Activated naive CD4-positive, alpha-beta T cell treated with Interleukin-2 at 50 U/mL for 16 hours (primary cell): ENCODE results near the gene ELMO1.
A peak's percentile ranks its signal among the peaks of the same experiment; 100 is the strongest.

ENCODE experiments used
- DNase-seq: peaks from one replicate; pipeline ENCODE4 v3.0.0-alpha.2; 2020

The ELMO1 gene

GRCh38 chr7:37076668-37077067 lies 372.0 kb downstream of the ELMO1 start:
- no peak for DNase-seq

GRCh38 chr7:37074370-37074769 lies 374.3 kb downstream of the ELMO1 start:
- no peak for DNase-seq

GRCh38 chr7:37071124-37071523 lies 377.5 kb downstream of the ELMO1 start:
- no peak for DNase-seq

- DNase-seq: no peak
Measured at GRCh38 chr7:37070471-37070870, 378.2 kb downstream of the ELMO1 start.

- DNase-seq: no peak
Measured at GRCh38 chr7:37070031-37070430, 378.6 kb downstream of the ELMO1 start.

GRCh38 chr7:37069336-37069735 lies 379.3 kb downstream of the ELMO1 start:
- DNase-seq: no peak

GRCh38 chr7:37068902-37069301 lies 379.8 kb downstream of the ELMO1 start:
- no peak for DNase-seq

GRCh38 chr7:37068038-37068437 lies 380.6 kb downstream of the ELMO1 start:
- DNase-seq: no peak

GRCh38 chr7:37065779-37066271 lies 382.8 kb downstream of the ELMO1 start:
- peak; percentile 42 for DNase-seq

- no peak for DNase-seq
Measured at GRCh38 chr7:37062560-37062859, 386.2 kb downstream of the ELMO1 start.

- DNase-seq: no peak
Measured at GRCh38 chr7:37061849-37062559, 386.7 kb downstream of the ELMO1 start.

GRCh38 chr7:37056234-37056912 lies 392.3 kb downstream of the ELMO1 start:
- no peak for DNase-seq

- DNase-seq: no peak
Measured at GRCh38 chr7:37054624-37055241, 393.9 kb downstream of the ELMO1 start.

GRCh38 chr7:37052705-37053104 lies 396.0 kb downstream of the ELMO1 start:
- no peak for DNase-seq

GRCh38 chr7:37050801-37051200 lies 397.9 kb downstream of the ELMO1 start:
- DNase-seq: no peak

GRCh38 chr7:37048674-37049073 lies 400.0 kb downstream of the ELMO1 start:
- no peak for DNase-seq

- DNase-seq: no peak
Measured at GRCh38 chr7:37047260-37047659, 401.4 kb downstream of the ELMO1 start.

- no peak for DNase-seq
Measured at GRCh38 chr7:37046531-37047079, 402.1 kb downstream of the ELMO1 start.

- no peak for DNase-seq
Measured at GRCh38 chr7:37045681-37046179, 402.9 kb downstream of the ELMO1 start.

- DNase-seq: no peak
Measured at GRCh38 chr7:37041461-37041860, 407.2 kb downstream of the ELMO1 start.

- no peak for DNase-seq
Measured at GRCh38 chr7:37040330-37040729, 408.3 kb downstream of the ELMO1 start.

GRCh38 chr7:37039131-37039749 lies 409.4 kb downstream of the ELMO1 start:
- no peak for DNase-seq

- no peak for DNase-seq
Measured at GRCh38 chr7:37038706-37039105, 410.0 kb downstream of the ELMO1 start.
